ENCODE data around the gene CYP2S1.
A peak's percentile ranks its signal among the peaks of the same experiment; 100 is the strongest.

The CYP2S1 gene

DNA sequence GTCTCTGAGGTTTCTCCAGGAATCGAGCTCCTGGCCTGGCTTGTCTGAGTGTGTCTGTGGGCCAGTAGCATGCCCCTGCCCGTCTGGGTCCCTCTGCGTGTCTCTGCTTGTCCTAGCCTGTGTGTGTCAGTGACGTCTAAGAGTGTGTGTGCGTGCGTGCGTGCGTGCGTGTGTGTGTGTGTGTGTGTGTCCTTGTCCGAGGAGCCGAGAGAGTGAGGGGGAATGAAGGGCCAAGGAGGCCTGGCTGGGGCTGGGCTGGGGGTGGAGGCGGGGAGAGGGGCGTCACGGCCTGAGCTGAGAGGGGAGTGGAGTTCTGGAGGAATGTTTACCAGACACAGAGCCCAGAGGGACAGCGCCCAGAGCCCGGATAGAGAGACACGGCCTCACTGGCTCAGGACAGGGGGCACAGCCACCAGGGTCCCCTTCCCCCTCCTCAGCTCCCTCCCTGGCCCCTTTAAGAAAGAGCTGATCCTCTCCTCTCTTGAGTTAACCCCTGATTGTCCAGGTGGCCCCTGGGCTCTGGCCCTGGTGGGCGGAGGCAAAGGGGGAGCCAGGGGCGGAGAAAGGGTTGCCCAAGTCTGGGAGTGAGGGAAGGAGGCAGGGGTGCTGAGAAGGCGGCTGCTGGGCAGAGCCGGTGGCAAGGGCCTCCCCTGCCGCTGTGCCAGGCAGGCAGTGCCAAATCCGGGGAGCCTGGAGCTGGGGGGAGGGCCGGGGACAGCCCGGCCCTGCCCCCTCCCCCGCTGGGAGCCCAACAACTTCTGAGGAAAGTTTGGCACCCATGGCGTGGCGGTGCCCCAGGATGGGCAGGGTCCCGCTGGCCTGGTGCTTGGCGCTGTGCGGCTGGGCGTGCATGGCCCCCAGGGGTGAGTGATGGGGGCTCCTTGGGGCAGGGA is 25.8 kb downstream of the CYP2S1 start, which contains the start of gene AXL:
AXL (plus strand) TSS at position 609 of the 893 bp plus-strand sequence; CDS start at position 779, 170 bp downstream.
- H3K27ac ChIP-seq (ENCODE audit: low read depth, low read length): peak within 1 kb of the TSS; percentile 43; the same call in 1 of the 2 replicates
- H3K9ac ChIP-seq (ENCODE audit: low read length): peak within 1 kb of the TSS; percentile 36
- H3K4me3 ChIP-seq (ENCODE audit: low read depth, low read length): peak within 1 kb of the TSS; percentile 71
- peaks cover 17% of the 10 kb centered on the region for H3K36me3 ChIP-seq (ENCODE audit: control insufficient read depth, insufficient read depth, low read length)
- H3K4me1 ChIP-seq (ENCODE audit: control insufficient read depth, insufficient read depth, low read length): peaks cover 34% of the 10 kb centered on the region
- H3K9me3 ChIP-seq (ENCODE audit: control insufficient read depth, insufficient read depth, low read depth, low read length): no peaks in the 10 kb centered on the region
- H3K27me3 ChIP-seq (ENCODE audit: control insufficient read depth, insufficient read depth, low read length): no peaks in the 10 kb centered on the region

DNA sequence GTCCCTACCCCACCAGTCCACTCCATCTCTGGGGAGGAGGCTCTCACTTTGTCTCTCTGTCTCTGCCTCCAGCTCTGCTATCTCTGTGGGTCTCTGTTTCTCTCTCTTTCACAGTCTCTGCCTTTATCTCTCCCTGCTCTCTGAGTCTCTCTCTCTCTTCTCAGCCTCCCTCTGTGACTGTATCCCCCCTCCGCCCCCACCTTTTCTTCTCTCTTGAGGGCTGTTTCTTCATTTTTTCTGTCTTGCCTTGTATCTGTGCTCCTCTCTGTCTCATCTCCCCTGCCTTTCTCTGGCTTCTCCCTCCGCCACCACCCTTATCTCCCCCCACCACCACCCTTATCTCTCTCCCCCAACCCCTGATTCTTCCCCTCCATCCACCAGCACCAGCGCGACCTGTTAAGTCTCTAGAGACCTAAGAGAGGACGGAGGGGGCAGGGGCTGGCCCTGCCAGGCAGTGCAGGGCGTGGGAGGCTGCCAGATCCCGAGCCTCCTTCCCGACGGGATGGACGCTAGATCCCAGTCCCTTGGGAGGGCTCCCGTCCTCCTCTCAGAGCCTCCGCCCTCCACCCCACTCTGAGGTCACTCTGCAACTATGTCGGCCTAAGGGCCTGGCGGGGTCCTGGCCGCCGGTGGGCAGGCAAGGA is 27.0 kb downstream of the CYP2S1 start:
- no peaks in the 10 kb centered on the region for H3K27me3 ChIP-seq (ENCODE audit: control insufficient read depth, insufficient read depth, low read length)
- H3K9me3 ChIP-seq (ENCODE audit: control insufficient read depth, insufficient read depth, low read depth, low read length): no peaks in the 10 kb centered on the region
- peaks cover 42% of the 10 kb centered on the region for H3K4me1 ChIP-seq (ENCODE audit: control insufficient read depth, insufficient read depth, low read length)
- H3K27ac ChIP-seq (ENCODE audit: low read depth, low read length): no peak overlapping the region
- H3K4me3 ChIP-seq (ENCODE audit: low read depth, low read length): peak overlapping the region; percentile 71
- H3K36me3 ChIP-seq (ENCODE audit: control insufficient read depth, insufficient read depth, low read length): peaks cover 20% of the 10 kb centered on the region
- H3K9ac ChIP-seq (ENCODE audit: low read length): peak overlapping the region; percentile 36

DNA sequence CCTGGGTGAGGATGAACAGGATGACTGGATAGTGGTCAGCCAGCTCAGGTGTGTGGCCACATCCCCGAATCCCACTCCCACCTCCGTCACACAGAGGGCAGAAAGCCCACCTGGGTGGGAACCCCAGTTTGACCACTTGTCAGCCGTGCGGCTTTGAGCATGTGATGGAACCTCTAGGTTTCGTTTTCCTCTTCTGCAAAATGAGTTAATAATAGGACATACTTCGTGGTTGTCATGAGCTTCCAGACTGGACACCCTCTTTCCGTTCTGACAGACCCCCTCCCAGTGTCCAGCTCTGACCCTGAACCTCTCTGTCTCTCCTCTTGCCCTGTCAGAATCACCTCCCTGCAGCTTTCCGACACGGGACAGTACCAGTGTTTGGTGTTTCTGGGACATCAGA is 27.8 kb downstream of the CYP2S1 start:
- Histone ChIP-seq H3K9ac (ENCODE audit: low read length) (peak overlapping the region; percentile 36), H3K4me1 (ENCODE audit: control insufficient read depth, insufficient read depth, low read length) (peaks cover 49% of the 10 kb centered on the region), H3K27me3 (ENCODE audit: control insufficient read depth, insufficient read depth, low read length) (no peaks in the 10 kb centered on the region), H3K9me3 (ENCODE audit: control insufficient read depth, insufficient read depth, low read depth, low read length) (no peaks in the 10 kb centered on the region), H3K36me3 (ENCODE audit: control insufficient read depth, insufficient read depth, low read length) (peaks cover 20% of the 10 kb centered on the region), H3K4me3 (ENCODE audit: low read depth, low read length) (peak overlapping the region; percentile 71), H3K27ac (ENCODE audit: low read depth, low read length) (no peak overlapping the region)

DNA sequence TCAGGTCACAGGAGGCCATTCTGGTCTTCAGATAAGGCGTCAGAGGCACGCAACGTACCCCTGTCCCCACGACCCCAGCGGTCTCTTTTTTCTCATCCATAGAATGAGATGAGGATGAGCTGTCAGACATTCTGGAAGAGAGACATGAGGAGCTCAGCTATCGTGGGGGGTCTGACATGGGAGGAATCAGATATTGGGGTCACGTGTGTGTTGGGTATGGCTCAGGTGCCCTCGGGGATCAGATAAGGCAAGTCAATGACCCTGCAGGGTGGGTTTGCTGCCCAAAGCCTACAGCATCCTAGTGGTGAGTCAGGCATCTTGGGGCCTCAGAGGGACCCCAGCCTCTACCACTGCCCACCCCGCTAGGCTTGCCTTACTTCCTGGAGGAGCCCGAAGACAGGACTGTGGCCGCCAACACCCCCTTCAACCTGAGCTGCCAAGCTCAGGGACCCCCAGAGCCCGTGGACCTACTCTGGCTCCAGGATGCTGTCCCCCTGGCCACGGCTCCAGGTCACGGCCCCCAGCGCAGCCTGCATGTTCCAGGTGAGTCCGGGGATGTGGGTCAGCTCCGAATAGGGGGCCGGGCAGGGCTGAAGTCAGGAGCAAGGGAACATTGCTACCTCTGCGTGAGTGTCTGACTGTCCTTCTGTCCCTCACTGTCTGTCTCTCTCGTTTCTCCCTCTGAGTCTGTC is 28.6 kb downstream of the CYP2S1 start:
- no peaks in the 10 kb centered on the region for H3K27me3 ChIP-seq (ENCODE audit: control insufficient read depth, insufficient read depth, low read length)
- no peak overlapping the region for H3K4me3 ChIP-seq (ENCODE audit: low read depth, low read length)
- H3K4me1 ChIP-seq (ENCODE audit: control insufficient read depth, insufficient read depth, low read length): peaks cover 54% of the 10 kb centered on the region
- H3K9ac ChIP-seq (ENCODE audit: low read length): no peak overlapping the region
- no peaks in the 10 kb centered on the region for H3K9me3 ChIP-seq (ENCODE audit: control insufficient read depth, insufficient read depth, low read depth, low read length)
- H3K27ac ChIP-seq (ENCODE audit: low read depth, low read length): no peak overlapping the region
- peaks cover 20% of the 10 kb centered on the region for H3K36me3 ChIP-seq (ENCODE audit: control insufficient read depth, insufficient read depth, low read length)

DNA sequence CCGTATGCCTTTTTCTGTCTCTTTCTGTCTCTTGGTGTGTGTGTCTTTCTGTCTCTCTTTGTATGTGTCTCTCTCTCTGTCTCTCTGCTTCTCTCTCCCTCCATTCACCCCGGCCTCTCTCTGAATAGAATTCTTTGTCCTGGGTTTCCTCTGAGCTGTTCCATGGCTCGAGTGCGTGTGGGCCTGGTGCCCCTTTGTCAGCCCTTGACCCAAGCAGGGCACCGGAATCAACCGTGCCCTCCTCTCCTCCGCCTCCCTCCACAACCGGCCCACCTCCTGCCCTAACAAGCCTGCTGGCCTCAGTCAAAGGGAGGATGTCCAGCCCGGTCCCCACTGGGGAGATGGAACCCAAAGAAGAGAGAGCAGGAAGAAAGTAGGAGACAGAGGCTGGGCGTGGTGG is 29.2 kb downstream of the CYP2S1 start:
- Histone ChIP-seq H3K4me1 (ENCODE audit: control insufficient read depth, insufficient read depth, low read length) (peaks cover 55% of the 10 kb centered on the region), H3K4me3 (ENCODE audit: low read depth, low read length) (no peak overlapping the region), H3K36me3 (ENCODE audit: control insufficient read depth, insufficient read depth, low read length) (peaks cover 20% of the 10 kb centered on the region), H3K27me3 (ENCODE audit: control insufficient read depth, insufficient read depth, low read length) (no peaks in the 10 kb centered on the region), H3K9ac (ENCODE audit: low read length) (no peak overlapping the region), H3K9me3 (ENCODE audit: control insufficient read depth, insufficient read depth, low read depth, low read length) (no peaks in the 10 kb centered on the region), H3K27ac (ENCODE audit: low read depth, low read length) (no peak overlapping the region)

DNA sequence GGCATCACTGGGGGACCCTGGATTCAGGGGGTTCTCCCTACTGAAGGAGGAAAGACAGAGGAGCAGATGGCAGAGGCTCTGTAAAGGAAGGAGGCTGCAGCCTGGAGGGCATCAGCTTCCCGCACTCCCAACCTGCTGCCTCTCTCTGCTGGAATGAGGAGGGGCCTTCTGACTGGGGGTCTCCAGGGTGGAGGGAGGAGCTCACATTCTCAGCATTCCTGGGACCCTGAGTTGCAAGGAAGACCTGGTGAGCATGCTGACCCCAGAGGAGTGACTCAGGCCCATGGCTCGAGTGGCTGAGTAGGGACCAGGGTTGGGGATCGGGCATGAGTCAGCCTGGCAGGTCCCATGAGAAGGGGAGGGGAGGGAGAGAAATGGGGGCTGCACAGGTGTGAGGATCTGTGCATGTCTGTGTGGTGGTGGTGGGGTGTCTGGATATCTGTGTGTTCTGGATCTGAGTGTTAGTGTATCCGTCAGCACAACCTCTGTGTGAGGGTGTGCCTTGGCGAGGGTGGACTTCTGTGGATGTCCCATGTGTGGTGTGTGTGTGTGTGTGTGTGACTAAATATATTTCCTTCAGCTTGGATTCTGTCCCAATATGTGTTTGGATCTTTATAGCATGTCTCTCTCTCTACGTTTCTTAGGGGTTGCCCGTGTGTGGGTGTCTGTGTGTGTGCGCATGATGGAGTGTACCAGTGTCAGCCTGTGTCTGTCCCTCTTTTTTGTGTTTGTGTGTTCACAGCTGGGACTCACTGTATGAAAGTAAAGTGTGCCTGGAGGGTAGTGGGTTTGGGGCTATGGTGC is 30.6 kb downstream of the CYP2S1 start:
- H3K9ac ChIP-seq (ENCODE audit: low read length): peak overlapping the region; percentile 58
- peak overlapping the region; percentile 39; the same call in 1 of the 2 replicates for H3K4me3 ChIP-seq (ENCODE audit: low read depth, low read length)
- no peaks in the 10 kb centered on the region for H3K27me3 ChIP-seq (ENCODE audit: control insufficient read depth, insufficient read depth, low read length)

DNA sequence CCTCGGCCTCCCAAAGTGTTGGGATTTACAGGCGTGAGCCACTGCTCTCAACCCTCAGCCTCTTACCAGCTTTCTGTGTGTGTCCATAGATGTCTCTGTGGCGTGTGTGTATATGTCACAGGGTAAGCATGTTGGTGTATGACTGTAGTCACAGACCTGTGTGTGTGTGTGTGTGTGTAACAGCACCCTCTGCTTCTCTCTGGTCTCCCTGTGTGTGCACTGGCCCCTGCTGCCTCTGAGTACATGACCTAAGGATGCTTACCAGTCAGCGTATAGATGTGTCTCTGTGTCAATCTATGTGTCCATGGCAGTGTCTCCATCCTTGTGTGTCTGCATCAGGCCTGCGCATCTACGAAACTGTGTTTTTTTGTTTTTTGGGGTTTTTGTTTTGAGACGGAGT is 31.6 kb downstream of the CYP2S1 start:
- Histone ChIP-seq H3K4me1 (ENCODE audit: control insufficient read depth, insufficient read depth, low read length) (peaks cover 45% of the 10 kb centered on the region), H3K9me3 (ENCODE audit: control insufficient read depth, insufficient read depth, low read depth, low read length) (no peaks in the 10 kb centered on the region), H3K4me3 (ENCODE audit: low read depth, low read length) (no peak overlapping the region), H3K27me3 (ENCODE audit: control insufficient read depth, insufficient read depth, low read length) (no peaks in the 10 kb centered on the region), H3K36me3 (ENCODE audit: control insufficient read depth, insufficient read depth, low read length) (peaks cover 23% of the 10 kb centered on the region), H3K9ac (ENCODE audit: low read length) (no peak overlapping the region), H3K27ac (ENCODE audit: low read depth, low read length) (no peak overlapping the region)

More for the DNA sequence above, 30.6 kb downstream of the CYP2S1 start:
- Histone ChIP-seq H3K36me3 (ENCODE audit: control insufficient read depth, insufficient read depth, low read length) (peaks cover 23% of the 10 kb centered on the region), H3K9me3 (ENCODE audit: control insufficient read depth, insufficient read depth, low read depth, low read length) (no peaks in the 10 kb centered on the region), H3K27ac (ENCODE audit: low read depth, low read length) (peak overlapping the region; percentile 61; the same call in 1 of the 2 replicates), H3K4me1 (ENCODE audit: control insufficient read depth, insufficient read depth, low read length) (peaks cover 45% of the 10 kb centered on the region)

DNA sequence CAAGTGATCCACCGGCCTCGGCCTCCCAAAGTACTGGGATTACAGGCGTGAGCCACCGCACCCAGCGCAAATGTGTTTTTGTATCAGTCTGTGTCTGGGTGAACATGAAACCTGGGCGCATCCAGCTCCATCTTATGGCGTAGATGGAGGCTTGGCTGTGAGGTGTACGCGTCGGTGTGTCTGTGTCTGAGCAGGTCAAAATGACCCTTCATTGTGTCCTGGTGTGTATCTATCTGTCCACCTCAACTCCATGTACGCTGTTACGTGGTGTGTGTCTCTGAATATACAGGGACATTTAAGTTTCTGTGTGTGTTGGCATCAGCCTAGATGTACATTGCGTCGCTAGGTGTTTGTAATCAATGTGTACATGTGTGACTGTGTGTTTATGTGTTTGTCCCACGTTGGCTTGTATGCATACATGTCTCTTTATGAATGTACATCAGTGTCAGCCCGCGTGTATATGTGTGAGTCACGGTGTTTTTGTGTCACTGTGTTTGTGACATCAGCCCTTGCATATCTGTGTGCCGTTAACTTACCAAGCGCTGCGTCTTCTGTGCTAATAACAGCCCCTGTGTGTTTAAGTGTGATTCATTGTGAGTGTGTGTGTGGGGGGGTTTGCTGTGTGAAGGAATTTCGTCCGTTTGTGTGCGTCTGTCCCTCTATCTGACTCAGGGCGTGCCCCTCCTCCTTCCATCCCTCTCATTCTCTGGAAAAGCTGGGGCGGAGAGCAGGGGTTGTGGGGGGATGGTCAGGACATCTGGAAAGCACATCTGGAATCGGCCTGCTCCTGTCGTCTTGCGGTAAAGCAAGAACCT is 32.4 kb downstream of the CYP2S1 start:
- Histone ChIP-seq H3K36me3 (ENCODE audit: control insufficient read depth, insufficient read depth, low read length) (peaks cover 23% of the 10 kb centered on the region), H3K4me1 (ENCODE audit: control insufficient read depth, insufficient read depth, low read length) (peaks cover 38% of the 10 kb centered on the region), H3K4me3 (ENCODE audit: low read depth, low read length) (peak overlapping the region; percentile 47)

DNA sequence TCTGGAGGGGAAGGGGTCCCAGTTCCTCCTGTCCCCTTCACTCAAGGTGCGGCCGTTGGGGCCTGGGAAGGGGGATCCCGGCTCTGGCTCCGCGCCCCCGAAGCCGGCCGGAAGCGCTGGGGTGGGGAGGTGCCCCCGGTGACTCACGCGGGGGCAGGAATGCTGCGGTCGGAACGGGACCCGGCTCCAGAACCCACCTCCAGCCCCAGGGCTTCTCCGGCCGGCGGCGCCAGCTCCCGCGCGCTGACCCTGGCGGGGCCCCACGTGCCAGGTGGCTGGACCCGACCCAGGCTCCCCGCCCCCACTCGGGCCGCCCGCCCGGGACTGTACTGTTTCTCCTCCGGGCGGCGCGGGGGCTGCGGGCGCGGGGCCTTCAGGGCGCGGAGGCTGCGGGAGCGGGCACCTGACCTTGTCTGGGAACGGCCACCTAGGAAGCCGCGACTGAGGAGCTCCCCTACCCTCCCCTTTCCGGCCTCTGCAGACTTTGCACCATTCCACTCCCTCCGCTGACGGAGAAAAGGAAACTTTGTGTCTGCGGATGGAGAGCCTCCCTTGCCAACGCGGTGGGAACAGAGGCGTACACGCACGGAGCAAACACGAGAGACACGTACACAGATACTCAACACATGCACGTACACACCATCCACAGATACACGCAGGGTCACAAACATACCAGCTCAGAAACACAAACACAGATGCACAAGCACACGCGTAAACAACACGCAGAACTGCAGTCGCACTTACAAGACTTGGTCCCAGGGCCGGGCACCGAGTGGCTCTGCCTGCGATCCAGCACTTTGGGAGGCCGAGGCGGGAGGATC is 33.2 kb downstream of the CYP2S1 start:
- Histone ChIP-seq H3K27ac (ENCODE audit: low read depth, low read length) (peak overlapping the region; percentile 68; the same call in 1 of the 2 replicates), H3K36me3 (ENCODE audit: control insufficient read depth, insufficient read depth, low read length) (peaks cover 16% of the 10 kb centered on the region), H3K9ac (ENCODE audit: low read length) (peak overlapping the region; percentile 68), H3K27me3 (ENCODE audit: control insufficient read depth, insufficient read depth, low read length) (no peaks in the 10 kb centered on the region), H3K4me1 (ENCODE audit: control insufficient read depth, insufficient read depth, low read length) (peaks cover 34% of the 10 kb centered on the region), H3K4me3 (ENCODE audit: low read depth, low read length) (peak overlapping the region; percentile 47), H3K9me3 (ENCODE audit: control insufficient read depth, insufficient read depth, low read depth, low read length) (no peaks in the 10 kb centered on the region)

More for the DNA sequence above, 32.4 kb downstream of the CYP2S1 start:
- Histone ChIP-seq H3K9me3 (ENCODE audit: control insufficient read depth, insufficient read depth, low read depth, low read length) (no peaks in the 10 kb centered on the region), H3K27ac (ENCODE audit: low read depth, low read length) (peak overlapping the region; percentile 68; the same call in 1 of the 2 replicates), H3K9ac (ENCODE audit: low read length) (peak overlapping the region; percentile 68), H3K27me3 (ENCODE audit: control insufficient read depth, insufficient read depth, low read length) (no peaks in the 10 kb centered on the region)
